ENCODE results near the gene PSMA8.

- TF ChIP-seq POLR2A (IDR thresholded peaks at IDR 0.05) (no peak), POLR2AphosphoS5 (IDR thresholded peaks at IDR 0.05) (no peak)
Measured at GRCh38 chr18:26088487-26088886, 45.2 kb upstream of the PSMA8 start.

Data from sigmoid colon (tissue), 4 donors.